ENCODE measurements around the gene ZDHHC24. TPM values are rescaled to one million over a fixed set of nuclear protein-coding genes. Genes with fewer than 3 reads are reported as not detected.
"Not testable (repeated sequence)": the region's sequence is repeated elsewhere in the genome, so short reads cannot be mapped to it uniquely, and the experiment has no call there.

ZDHHC24 gene
- total RNA-seq, 1 donor from 2014 or later = 5.5 TPM

GRCh38 chr11:66548774-66549630 lies 3.2 kb upstream of the ZDHHC24 start:
- no peak for ATAC-seq
- intact Hi-C loops (cut with micrococcal nuclease) = no loop called here
- no peak for DNase-seq

- ATAC-seq = no peak
- DNase-seq = no peak
- intact Hi-C loops (cut with micrococcal nuclease) = no loop called here
Measured at GRCh38 chr11:66548041-66548440, 2.2 kb upstream of the ZDHHC24 start.

GRCh38 chr11:66547662-66548009 lies 1.8 kb upstream of the ZDHHC24 start:
- intact Hi-C loops (cut with micrococcal nuclease) = no loop called here
- DNase-seq (peak; percentile 20), ATAC-seq (no peak)

GRCh38 chr11:66546966-66547661 lies 1.3 kb upstream of the ZDHHC24 start:
- ATAC-seq = no peak
- intact Hi-C loops (cut with micrococcal nuclease) = no loop called here
- DNase-seq = no peak

- intact Hi-C loops (cut with micrococcal nuclease) = no loop called here
- peak; percentile 38 for ATAC-seq
- peak; percentile 64 for DNase-seq
Measured at GRCh38 chr11:66546368-66546965, 619 bp upstream of the ZDHHC24 start, which contains the start of gene ACTN3. TSS of gene ACTN3 (plus strand) at chr11:66546903. CDS start at chr11:66546938, 35 bp downstream.

- intact Hi-C loops (cut with micrococcal nuclease); DNase-seq: not testable (repeated sequence)
Measured at GRCh38 chr11:66544952-66545351, 896 bp downstream of the ZDHHC24 start.

GRCh38 chr11:66543263-66544107 lies 2.4 kb downstream of the ZDHHC24 start:
- intact Hi-C loops (cut with micrococcal nuclease) = no loop called here
- ATAC-seq = no peak
- DNase-seq = peak; percentile 61

More at GRCh38 chr11:66544952-66545351, 896 bp downstream of the ZDHHC24 start:
- not testable (repeated sequence) for ATAC-seq

GRCh38 chr11:66542362-66542761 lies 3.5 kb downstream of the ZDHHC24 start:
- DNase-seq (no peak), ATAC-seq (no peak)
- intact Hi-C loops (cut with micrococcal nuclease) = no loop called here

- DNase-seq = no peak
- intact Hi-C loops (cut with micrococcal nuclease) = no loop called here
- ATAC-seq = no peak
Measured at GRCh38 chr11:66541892-66542291, 4.0 kb downstream of the ZDHHC24 start.

GRCh38 chr11:66540598-66540997 lies 5.2 kb downstream of the ZDHHC24 start:
- intact Hi-C loops (cut with micrococcal nuclease); ATAC-seq; DNase-seq: not testable (repeated sequence)

- no peak for DNase-seq
- intact Hi-C loops (cut with micrococcal nuclease) = no loop called here
- no peak for ATAC-seq
Measured at GRCh38 chr11:66539870-66540213, 6.0 kb downstream of the ZDHHC24 start.

- intact Hi-C loops (cut with micrococcal nuclease) = no loop called here
- ATAC-seq = no peak
- DNase-seq = no peak
Measured at GRCh38 chr11:66539170-66539869, 6.5 kb downstream of the ZDHHC24 start.

GRCh38 chr11:66532784-66533183 lies 13.1 kb downstream of the ZDHHC24 start:
- intact Hi-C loops (cut with micrococcal nuclease) = no loop called here
- DNase-seq (peak; percentile 3), ATAC-seq (no peak)

GRCh38 chr11:66531841-66532240 lies 14.0 kb downstream of the ZDHHC24 start:
- intact Hi-C loops (cut with micrococcal nuclease) = no loop called here

GRCh38 chr11:66530927-66531709 lies 14.7 kb downstream of the ZDHHC24 start:
- DNase-seq (peak; percentile 20), ATAC-seq (no peak)
- intact Hi-C loops (cut with micrococcal nuclease) = no loop called here

More at GRCh38 chr11:66531841-66532240, 14.0 kb downstream of the ZDHHC24 start:
- peak; percentile 8 for DNase-seq
- no peak for ATAC-seq

- intact Hi-C loops (cut with micrococcal nuclease) = no loop called here
- ATAC-seq (no peak), DNase-seq (no peak)
Measured at GRCh38 chr11:66529655-66530054, 16.2 kb downstream of the ZDHHC24 start.

GRCh38 chr11:66529069-66529468 lies 16.8 kb downstream of the ZDHHC24 start:
- intact Hi-C loops (cut with micrococcal nuclease) = no loop called here
- no peak for ATAC-seq
- no peak for DNase-seq
